ENCODE results near the gene KDM1A. TPM values are rescaled to one million over a fixed set of nuclear protein-coding genes. Genes with fewer than 3 reads are reported as not detected.

The KDM1A gene
- total RNA-seq, 1 donor from 2014 or later = 164 TPM

GRCh38 chr1:23126801-23127200, 107.5 kb downstream of the KDM1A start:
- Mint-ChIP-seq H3K4me3 (no peak overlapping the region), H3K9me3 (no peaks in the 10 kb centered on the region), H3K4me1 (peaks cover 40% of the 10 kb centered on the region), H3K27ac (no peak overlapping the region), H3K36me3 (peaks cover 4% of the 10 kb centered on the region), H3K27me3 (ENCODE audit: low read depth) (no peaks in the 10 kb centered on the region)
- no peak for DNase-seq (ENCODE audit: low spot score in 2 of 2, unreplicated experiment in 2 of 2)
- no peak for TF ChIP-seq CTCF (IDR thresholded peaks at IDR 0.05; ENCODE audit: unreplicated experiment)

GRCh38 chr1:23129846-23130245, 110.6 kb downstream of the KDM1A start:
- TF ChIP-seq CTCF (IDR thresholded peaks at IDR 0.05; ENCODE audit: unreplicated experiment) = no peak
- Mint-ChIP-seq H3K4me3 (no peak overlapping the region), H3K36me3 (peaks cover 4% of the 10 kb centered on the region), H3K9me3 (no peaks in the 10 kb centered on the region), H3K27me3 (ENCODE audit: low read depth) (no peaks in the 10 kb centered on the region), H3K27ac (no peak overlapping the region), H3K4me1 (peaks cover 15% of the 10 kb centered on the region)
- no peak for DNase-seq (ENCODE audit: low spot score in 2 of 2, unreplicated experiment in 2 of 2)

- no peak for TF ChIP-seq CTCF (IDR thresholded peaks at IDR 0.05; ENCODE audit: unreplicated experiment)
- Mint-ChIP-seq H3K9me3 (peaks cover 3% of the 10 kb centered on the region), H3K27me3 (ENCODE audit: low read depth) (no peaks in the 10 kb centered on the region), H3K36me3 (peaks cover 7% of the 10 kb centered on the region), H3K27ac (no peak overlapping the region), H3K4me1 (peaks cover 3% of the 10 kb centered on the region), H3K4me3 (no peak overlapping the region)
- DNase-seq (ENCODE audit: low spot score in 2 of 2, unreplicated experiment in 2 of 2) = no peak
Observed at GRCh38 chr1:23132033-23132432, 112.8 kb downstream of the KDM1A start.

Small RNA genes within 50 kb of the gene (microRNA-seq; reads per million reads assigned to microRNA genes)
- gene MIR3115 = 12.6 reads per million, percentile 36 among the genes with 10 or more reads in this experiment
- gene MIR4419A = not detected

Other genes starting within 250 kb of the KDM1A start
- gene LACTBL1, start 46.6 kb upstream of the KDM1A start, total RNA-seq = not detected in 3 replicates
- 0.54 TPM in 1 of 3 replicates, not detected in the others for gene TEX46, start 3.6 kb upstream of the KDM1A start, total RNA-seq
- 67.6 to 71.9 TPM (median 69.4 TPM) in 3 replicates for gene LUZP1, start 149.4 kb downstream of the KDM1A start, total RNA-seq
- 0.09 to 0.18 TPM in 2 of 3 replicates, not detected in the other for gene HTR1D, start 198.0 kb downstream of the KDM1A start, total RNA-seq